Jurkat, Clone E6-1 (cell line): ENCODE data around the gene NKD2.
"Not testable (repeated sequence)": the region's sequence is repeated elsewhere in the genome, so short reads cannot be mapped to it uniquely, and the experiment has no call there.

Experiments used
- DNase-seq: peaks from one replicate; pipeline ENCODE4 v3.0.0-alpha.2; 2011; ENCODE audit warnings: low read depth, low spot score
- H3K4me3 ChIP-seq: 2 replicates; pipeline ENCODE4 v1.5.1; 2011; ENCODE audit warnings: mild to moderate bottlenecking, low read length, control low read depth, moderate library complexity

The NKD2 gene

DNA sequence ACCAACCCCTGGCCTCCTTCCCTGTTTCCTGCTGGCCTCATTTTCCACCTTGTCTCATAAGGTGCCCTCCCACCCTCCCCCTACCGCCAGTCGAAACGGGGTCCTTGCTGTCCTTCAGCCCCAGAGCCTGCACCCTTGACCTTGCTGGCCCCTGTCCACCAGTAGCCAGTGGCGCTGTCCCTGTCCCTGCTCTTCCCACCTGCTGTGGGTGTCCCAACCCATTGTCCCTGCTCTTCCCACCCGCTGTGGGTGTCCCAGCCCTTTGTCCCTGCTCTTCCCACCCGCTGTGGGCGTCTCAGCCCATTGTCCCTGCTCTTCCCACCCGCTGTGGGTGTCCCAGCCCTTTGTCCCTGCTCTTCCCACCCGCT lies 13.4 kb downstream of the NKD2 start:
- not testable (repeated sequence) for DNase-seq, H3K4me3 ChIP-seq

DNA sequence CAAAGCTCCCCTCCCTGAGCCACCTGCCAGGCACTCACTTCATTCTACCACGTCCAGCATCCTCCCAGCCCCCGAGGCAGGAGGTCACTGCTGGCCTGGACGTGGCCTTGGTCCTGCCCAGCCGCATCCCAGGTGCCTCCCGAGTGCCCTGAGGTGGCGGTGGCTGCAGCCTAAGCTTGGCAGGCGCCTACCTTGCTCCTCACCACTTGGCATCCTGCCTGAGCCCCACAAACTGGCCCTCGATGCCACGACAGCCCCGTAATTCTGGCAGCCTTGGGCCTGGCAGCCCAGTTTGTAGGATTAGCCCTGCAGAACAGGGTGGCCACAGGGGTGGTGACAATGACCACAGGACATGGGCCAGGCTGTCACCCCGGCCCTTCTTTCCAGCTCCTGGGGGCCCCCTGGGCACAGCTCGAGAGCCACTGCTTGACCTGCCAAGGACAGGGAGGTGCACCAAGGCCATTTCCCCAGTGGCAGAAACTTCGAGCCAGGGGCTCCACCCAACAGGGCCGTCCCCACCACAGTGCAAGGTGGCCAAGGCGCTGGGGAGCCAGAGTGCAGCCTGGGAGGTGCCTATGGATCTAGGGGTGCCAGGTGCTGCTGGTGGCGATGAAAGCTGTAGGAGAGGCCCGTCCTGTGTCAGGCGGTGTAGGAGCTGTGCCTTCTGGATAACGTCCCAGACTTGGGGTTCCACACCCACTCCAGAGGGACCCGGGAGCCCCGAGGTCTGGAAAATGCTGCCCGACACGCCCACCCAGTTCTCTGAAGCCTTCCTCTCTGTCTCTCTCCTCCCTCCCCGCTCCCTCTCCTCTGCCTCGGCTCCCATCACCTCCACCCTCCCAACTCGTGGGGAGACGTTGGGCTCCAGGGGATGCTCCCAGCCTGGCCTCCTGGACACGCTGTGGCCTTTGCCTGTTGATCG lies 18.4 kb downstream of the NKD2 start:
- H3K4me3 ChIP-seq: no peak overlapping the region
- no peak for DNase-seq

DNA sequence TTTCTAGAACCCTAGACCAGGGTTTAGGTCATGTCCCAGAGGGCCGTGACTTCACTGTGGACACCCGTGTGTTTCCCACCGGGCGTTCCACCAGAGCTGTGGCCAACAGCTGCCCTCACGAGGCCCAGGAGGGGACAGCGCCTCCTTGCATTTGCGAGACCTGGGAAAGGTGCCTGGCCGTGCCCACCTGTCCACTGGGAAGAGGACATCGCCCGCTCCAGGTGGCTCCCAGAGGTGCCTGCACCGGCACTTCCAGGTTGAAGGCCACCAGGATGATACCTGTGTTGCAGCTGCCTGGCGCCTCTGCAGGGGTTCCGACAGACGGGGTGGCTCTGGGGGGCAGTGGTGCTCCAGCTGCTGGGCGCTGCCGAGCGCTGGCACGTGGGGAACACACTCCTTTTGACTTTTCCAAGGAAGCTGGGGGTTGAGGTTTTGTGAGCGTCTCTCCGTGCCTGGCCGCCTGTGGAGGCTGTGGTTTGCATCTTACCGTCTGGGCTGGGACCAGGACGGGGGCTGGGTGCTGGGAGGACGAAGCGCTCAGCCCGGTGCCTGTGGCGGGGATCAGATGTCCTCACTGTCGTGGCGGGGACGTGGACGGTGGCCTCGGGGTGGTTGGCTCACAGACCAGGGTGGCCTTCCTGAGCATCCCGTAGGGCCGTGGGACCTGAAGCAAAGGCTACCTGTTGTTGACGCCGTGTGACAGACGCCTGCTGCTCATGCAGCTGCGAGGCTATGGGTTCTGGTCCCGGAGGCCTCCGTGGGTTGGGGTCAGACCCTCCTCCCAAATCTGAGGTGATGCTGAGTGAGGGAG lies 19.2 kb downstream of the NKD2 start:
- no peak overlapping the region for H3K4me3 ChIP-seq
- no peak for DNase-seq

DNA sequence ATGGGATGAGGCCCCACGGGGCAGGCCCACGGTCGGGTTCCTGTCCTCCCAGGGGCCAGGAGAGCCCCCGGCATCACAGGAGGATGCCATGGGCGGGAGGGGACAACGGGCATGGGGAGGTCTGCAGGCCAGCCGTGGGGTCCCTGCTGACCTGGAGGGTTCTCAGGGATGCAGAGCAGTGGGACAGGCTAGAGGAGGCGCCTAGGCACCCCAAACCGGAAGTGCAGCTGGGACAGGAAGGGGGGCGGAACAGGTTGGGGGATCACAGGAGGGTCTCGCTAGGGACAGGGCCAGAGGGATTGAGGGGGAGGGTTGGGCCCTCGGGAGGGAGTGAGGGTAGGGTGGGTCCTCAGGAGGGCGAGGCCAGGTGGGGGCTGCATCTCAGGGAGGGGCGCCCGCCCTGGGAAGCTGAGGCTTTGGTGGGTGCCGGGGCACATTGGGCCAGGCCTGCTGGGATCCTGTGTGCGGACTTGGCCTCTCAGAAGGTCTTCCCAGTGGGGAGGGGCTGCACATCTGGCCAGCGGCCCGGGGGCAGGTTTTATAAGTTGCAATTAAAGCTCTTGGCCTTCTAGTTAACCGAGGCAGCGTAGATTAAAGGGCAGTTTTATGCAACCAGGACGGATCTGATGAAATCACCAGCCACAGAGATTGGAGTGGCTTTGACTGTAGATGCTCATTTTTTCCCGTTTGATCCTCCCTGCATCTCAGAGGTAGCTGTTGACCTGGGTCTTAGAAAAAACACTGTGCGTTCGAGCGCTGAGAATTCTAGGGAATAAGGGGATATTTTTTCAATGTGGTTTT lies 20.1 kb downstream of the NKD2 start:
- no peak for DNase-seq
- H3K4me3 ChIP-seq: no peak overlapping the region

DNA sequence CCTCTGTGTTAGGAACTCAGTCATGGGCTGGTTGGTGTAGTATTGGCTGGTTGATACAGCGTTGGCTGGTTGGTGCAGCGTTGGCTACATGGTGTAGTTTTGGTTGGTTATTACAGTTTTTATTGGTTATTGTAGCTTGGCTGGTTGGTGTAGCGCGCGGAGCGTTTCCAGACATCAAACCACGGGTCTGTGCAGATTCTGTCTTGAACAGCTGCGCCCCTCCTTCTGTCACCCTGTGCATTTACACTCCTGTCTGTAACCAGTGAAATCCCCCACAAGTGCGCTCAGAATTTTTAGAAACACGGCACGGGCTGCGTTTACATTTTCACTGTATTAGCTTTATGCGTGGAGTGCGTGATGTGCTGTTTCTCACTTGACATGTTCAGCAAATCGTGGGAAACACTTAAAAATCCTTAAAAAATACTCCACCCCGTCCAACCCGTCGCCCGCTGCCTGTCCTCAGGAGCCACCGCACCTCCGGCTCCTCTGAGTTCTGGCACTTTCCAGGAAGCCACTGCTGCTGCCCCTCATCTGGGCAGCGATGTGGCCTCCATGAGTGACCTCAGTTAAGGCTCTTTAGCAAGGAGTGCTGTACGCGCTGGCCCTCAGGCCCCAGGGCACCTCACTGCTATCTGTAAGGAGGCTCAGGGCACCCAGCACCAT lies 20.8 kb downstream of the NKD2 start:
- H3K4me3 ChIP-seq: no peak overlapping the region
- DNase-seq: no peak

DNA sequence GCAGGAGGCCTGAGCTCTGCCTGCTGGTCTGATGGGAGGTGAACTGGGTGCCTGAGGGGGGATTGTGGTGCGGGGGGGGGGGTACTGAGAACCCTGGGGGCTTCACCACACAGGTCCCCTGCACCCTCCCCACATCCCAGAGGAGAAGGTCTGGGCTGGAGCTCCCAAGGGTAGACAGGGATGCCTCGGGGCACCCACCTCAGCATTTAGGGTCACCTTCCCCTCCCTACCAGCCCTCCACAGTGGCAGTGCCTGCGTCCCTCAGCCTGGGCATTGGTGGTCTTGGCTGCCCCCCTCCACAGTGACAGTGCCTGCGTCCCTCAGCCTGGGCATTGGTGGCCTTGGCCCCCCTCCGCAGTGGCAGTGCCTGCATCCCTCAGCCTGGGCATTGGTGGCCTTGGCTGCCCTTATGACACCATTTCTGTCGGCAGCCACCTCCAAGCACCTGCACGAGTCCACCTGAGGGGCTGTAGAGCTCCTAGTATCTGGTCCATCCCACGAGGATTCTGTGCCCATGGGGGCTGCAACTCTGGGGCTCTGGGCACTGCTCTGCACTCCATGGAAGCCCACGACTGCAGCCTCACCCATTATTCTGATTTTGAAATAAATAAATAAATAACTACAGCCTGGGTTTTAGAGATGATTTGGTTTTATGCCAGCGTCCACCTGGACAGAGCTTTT lies 21.5 kb downstream of the NKD2 start:
- H3K4me3 ChIP-seq: no peak overlapping the region
- no peak for DNase-seq

DNA sequence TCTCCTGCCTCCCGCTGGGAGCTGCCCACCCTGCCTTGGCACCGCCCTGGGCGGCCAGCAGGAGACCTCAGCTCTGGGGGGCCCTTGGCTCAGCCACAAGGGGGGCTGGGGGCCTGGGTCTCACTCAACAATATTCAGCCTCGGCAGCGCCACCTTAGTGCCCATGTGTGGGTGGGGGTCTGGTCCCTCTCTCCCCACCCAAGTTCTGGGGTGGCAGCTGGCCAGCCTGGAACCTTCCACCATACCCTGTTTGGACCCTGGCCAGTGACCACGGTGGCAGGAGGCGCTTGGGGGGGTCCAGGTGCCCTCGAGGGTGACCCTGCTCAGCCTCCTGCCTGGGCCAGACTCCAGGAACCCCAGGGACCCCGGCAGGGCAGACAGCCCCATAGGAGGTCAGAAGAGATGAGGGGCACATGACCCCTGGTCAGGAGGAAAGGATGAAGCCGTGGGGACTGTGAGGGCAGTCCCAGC lies 22.2 kb downstream of the NKD2 start:
- no peak overlapping the region for H3K4me3 ChIP-seq

DNA sequence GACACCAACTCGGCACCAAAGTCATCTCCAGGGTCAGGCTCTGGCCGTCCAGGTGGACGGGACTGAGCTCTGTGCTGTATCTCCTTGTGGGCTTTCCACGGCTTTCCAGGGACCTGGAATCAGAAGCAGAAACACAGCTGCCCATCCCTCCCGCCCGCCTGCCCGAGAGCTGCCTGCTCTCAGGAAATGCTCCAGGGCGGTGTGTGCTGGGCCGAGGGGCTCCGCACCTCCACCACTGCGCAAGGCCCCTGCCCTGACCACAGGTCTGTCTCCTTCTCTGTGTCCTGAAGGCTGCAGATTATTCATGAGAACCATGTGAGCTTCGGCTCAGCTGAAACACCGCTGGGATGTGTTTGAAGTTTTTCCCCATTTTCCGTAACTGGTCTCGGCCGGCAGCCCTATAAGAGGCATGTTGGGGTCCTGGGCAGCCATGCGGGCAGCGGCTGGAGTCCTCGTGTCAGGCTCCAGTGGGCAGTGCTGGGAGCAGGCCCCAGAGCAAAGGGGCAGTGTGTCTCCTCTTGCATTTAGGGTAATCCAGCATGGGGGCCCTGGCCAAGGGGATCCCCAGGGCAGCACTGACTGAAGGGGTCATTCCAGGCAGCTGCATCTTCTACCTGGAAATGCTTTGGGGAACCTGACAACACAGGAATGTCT lies 22.8 kb downstream of the NKD2 start:
- H3K4me3 ChIP-seq: no peak overlapping the region
- DNase-seq: no peak

More for the DNA sequence above, 22.2 kb downstream of the NKD2 start:
- no peak for DNase-seq

DNA sequence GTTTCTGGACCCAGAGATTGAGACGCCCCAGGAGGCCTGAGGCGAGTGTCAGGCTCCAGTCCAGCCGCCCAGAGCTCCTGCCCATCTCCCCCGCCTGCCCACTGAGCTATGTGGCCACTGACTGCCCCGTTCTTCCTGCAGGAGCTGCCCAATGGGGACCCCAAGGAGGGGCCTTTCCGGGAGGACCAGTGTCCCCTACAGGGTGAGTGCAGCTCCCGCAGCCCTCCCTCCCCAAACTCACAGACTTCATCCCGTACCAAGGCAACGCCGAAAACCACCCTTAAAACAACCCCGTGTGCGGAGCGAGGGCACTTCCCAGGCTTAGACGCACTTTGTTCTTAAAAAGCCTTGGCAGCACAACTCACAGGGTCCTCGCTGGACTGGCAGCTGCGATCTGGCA lies 23.4 kb downstream of the NKD2 start:
- no peak for DNase-seq
- no peak overlapping the region for H3K4me3 ChIP-seq

DNA sequence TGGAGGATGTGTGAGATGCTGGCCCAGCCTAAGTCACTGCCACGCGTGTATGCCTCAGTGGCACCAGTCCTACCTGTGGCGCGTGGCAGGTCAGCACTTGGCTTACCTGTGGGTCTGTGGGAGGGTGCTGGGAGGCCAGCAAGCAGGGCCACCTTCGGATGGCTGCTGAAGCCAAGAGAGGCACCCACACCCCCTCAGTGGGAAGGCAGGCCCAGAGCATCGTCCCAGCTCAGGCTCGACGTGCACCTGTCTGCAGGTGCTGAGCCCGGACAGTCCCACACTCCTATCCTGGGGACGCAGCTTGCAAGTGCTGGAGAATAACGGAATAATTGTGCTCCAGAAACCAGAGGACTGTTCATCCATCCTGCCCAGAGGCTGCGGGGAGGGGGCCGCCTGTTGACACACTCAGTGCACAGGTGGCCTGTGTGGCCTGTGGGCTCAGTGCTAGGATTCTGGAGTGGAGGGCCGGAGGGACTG lies 24.0 kb downstream of the NKD2 start:
- DNase-seq: no peak
- no peak overlapping the region for H3K4me3 ChIP-seq

DNA sequence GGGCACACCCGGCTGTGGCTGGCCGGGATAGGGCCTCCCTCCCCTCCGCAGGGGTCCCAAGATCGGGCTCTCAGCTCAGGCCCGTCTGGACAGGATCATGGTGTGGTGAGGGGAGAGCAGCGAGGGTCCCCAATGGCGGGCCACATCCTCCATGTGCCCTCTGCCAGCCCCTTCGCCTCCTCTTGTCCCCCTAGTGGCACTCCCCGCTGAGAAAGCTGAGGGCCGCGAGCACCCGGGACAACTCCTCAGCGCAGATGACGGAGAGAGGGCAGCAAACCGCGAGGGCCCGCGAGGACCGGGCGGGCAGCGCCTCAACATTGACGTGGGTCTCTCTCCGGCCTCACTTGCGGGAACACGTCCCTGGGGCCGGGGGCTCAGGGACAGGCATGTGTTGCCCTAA lies 24.6 kb downstream of the NKD2 start:
- DNase-seq: no peak
- H3K4me3 ChIP-seq: no peak overlapping the region

DNA sequence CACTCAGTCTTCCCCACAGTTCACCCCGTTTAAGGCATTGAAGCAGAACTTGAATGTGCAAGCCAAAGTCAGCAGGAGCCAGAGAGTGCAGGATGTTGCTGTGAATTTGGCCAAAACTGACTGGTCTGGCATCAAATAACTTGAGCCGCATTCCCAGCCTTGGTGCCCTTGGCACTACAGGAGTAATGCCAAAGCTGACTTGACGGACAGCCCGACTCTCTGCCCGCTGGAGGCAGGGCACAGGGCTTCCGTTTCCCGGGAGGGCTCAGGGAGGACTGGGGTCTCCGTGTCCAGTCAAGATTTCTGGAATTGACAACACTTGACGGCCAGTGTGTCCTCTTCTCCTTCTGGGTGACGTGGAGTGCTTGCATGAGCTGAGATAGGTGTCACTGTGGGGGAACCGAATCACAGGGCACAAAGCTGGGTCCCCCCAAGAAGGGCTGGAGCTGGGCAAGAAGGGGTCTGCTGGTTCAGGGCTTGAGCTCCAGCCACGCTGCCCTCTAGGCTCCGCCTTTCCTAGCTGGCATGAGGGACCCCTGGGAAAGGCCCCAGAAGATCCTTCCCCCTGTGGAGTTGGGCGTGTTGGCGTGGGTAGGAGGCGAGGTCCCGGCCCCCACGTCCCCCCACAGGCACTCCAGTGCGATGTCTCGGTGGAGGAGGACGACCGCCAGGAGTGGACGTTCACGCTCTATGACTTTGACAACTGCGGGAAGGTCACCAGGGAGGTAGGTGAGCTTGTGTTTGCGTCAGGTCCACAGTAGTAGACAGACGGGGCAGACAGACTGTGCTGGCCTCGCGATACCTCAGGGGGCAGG lies 25.2 kb downstream of the NKD2 start:
- H3K4me3 ChIP-seq: no peak overlapping the region
- no peak for DNase-seq

DNA sequence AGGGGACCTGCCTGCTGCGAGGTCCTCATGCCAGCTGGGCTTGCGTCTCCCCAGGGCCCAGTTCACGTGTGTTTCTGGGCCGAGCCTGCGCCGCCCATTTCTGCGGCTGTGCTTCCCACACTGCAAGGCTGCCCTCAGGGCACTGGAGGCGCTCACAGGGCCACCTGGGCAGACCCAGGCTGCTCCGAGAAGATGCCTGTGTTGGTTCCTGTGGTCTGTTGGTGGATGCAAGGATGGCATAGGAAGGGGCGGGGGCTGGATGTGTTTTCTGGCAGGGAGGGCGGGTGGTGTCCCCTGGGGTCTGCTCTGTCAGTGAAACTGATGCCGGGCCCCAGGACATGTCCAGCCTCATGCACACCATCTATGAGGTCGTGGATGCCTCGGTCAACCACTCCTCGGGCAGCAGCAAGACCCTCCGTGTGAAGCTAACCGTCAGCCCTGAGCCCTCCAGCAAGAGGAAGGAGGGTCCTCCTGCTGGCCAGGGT lies 25.9 kb downstream of the NKD2 start:
- DNase-seq: no peak
- no peak overlapping the region for H3K4me3 ChIP-seq

DNA sequence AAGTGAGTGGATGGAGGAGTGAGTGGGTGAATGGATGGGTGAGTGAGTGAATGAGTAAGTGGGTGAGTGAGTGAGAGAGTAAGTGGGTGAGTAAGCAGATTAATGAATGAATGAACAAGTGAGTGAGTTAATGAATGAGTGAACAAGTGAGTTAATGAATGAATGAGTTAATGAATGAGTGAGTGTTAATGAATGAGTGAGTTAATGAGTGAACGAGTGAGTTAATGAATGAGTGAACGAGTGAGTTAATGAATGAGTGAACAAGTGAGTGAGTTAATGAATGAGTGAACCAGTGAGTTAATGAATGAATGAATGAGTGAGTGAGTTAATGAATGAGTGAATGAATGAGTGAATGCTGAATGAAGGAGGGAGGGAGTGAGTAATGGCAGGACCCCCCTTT lies 26.4 kb downstream of the NKD2 start:
- H3K4me3 ChIP-seq: no peak overlapping the region
- DNase-seq: no peak

DNA sequence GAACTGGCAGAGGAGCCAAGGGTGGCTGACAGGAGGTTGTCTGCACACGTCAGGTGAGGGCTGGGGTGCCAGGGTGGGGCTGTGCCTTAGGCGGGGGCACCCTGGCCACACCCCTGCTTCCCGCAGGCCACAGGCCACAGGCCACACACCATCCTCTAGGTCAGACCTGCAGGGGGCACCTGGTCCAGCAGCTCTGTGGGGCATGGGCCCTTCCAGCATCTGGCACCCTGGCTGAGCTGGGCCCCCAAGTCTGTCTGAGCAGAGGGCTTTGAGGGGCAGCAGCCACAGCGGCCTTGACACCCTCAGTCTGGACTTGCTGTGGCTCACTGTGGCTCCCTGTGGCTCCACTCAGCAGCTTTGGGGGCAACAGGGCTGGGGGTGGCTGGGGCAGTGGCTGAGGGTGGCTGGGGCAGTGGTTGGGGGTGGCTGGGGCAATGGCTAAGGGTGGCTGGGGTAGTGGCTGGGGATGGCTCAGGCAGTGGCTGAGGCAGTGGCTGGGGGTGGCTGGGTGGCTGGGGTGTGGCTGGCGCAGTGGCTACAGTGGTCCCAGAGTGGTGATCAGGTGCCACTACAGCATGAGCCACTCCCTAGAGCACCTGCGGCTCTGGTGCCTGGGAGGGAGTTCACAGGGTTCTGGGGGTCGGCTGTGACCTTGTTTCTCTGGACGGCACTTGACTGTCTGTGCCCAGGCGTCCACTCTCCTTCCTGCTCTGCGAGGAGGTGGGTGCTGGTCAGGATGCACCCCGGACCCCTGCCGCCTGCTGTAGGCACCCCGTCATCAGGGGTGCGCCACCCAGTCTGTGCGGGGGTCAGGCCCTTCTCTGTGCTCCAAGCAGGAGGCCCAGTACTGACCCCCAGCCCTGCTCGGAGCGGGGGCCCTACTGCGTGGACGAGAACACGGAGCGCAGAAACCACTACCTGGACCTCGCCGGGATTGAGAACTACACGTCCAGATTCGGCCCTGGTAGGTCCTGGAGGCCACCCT lies 27.1 kb downstream of the NKD2 start:
- DNase-seq: no peak

More for the DNA sequence above, 27.1 kb downstream of the NKD2 start:
- H3K4me3 ChIP-seq: no peak overlapping the region
